ENCODE measurements around the gene SLC39A6.

GRCh38 chr18:36127836-36128529 is 1.2 kb downstream of the SLC39A6 start:
- TF ChIP-seq EZH2 (IDR thresholded peaks at IDR 0.05) = no peak
- TF ChIP-seq POLR2AphosphoS5 (IDR thresholded peaks at IDR 0.05; ENCODE audit: borderline replicate concordance, low read depth, low read length) = no peak

Data from SK-N-MC (cell line).